ENCODE results near the gene ERGIC1.

Gene ERGIC1

DNA sequence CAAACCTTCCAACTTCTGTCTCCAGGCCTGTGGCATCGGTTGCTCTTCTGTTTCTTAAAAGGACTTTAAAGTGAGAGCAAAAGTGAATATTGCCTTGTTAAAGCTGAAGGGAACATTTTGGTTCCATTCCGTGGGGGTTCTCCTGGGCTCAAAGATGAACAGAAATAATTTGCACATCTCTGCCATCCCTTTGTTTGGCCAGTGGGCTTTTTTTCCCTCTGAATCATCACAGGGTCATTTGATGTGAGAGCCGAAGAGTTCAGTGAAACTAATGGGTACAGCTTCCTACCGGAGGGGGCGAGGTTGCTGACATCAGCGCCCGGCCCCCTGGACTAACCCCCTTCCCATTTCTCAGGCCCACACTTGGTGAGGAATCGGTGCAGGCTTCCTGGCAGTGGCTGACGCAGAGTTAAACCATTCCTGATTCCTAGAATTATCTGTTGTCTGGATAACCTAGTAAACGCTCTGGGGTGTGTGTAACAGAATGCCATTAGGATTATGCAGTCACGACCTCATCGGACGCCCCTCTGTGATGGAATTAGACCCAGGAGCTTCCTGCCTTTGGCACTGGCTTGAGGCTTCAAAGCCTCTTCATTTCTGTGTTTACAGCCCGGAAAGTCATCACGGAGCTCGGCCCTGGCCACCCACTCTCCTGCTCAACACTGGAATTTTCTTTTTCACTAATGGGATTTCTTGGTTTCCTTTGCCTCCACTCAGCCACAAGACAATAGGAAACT, 63.6 kb downstream of the ERGIC1 start:
- Mint-ChIP-seq H3K27me3 (no peaks in the 10 kb centered on the region), H3K4me3 (no peak overlapping the region), H3K4me1 (ENCODE audit: low read depth) (peaks cover 6% of the 10 kb centered on the region), H3K9me3 (no peaks in the 10 kb centered on the region), H3K36me3 (ENCODE audit: low read depth) (peaks cover 25% of the 10 kb centered on the region), H3K27ac (peak overlapping the region; percentile 63)

DNA sequence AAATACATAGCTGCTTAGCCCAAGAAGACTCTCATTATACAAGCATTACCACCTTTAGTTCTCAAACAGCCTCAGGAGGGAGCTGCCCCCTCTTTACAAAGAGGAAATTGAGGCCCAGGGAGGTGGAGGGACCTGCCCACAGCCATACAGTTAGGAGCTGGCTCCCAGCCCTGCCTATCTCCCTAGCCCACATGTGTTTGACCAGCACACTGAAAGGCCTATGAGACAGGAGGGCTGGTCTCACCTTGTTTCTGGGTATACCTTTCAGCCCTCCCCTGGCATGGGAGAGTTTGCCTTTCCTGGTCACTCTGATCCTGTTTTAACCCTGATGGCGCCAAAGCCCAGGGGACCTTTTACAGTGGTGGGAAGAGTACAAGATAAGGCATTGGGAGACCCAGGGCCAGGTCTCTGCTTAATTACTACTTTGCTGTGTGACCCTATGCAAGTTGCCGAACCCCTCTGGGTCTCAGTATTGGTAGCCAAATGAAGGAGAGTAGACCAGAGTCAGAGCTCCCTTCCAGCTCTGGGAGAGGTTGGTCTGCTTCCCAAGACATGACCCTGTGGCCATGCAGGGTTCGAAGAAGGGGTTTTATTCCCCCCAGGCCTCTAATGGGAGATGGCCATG, 64.3 kb downstream of the ERGIC1 start:
- H3K36me3 Mint-ChIP-seq (ENCODE audit: low read depth): peaks cover 25% of the 10 kb centered on the region
- H3K27me3 Mint-ChIP-seq: no peaks in the 10 kb centered on the region
- no peak overlapping the region for H3K27ac Mint-ChIP-seq
- H3K4me1 Mint-ChIP-seq (ENCODE audit: low read depth): peaks cover 6% of the 10 kb centered on the region
- no peaks in the 10 kb centered on the region for H3K9me3 Mint-ChIP-seq
- no peak overlapping the region for H3K4me3 Mint-ChIP-seq

DNA sequence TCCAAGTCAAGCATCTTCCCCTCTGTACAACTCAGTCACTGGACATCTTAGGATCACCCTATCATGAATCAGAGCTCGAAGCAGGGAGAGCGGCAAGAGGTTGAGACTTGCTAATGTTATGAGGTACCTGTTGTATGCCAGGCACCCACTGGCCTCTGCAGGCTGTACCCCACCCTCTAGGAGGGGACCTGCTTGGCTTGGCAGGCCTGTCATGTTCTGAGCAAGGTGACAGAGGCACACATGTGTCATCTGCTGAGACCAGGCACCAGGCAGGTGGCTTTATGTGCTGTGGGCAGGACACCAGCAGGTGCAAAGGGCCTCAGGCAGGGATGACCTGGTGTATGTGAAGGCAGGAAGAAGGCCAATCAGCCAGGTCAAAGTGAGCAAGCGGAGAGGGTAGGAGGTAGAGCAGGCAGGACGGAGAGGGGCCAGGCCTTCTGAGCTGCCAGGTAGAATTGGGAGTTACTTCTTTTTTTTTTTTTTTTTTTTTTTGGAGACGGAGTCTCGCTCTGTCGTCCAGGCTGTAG, 64.9 kb downstream of the ERGIC1 start:
- Mint-ChIP-seq H3K27ac (no peak overlapping the region), H3K27me3 (no peaks in the 10 kb centered on the region), H3K9me3 (no peaks in the 10 kb centered on the region), H3K4me1 (ENCODE audit: low read depth) (peaks cover 6% of the 10 kb centered on the region), H3K36me3 (ENCODE audit: low read depth) (peaks cover 25% of the 10 kb centered on the region), H3K4me3 (no peak overlapping the region)

DNA sequence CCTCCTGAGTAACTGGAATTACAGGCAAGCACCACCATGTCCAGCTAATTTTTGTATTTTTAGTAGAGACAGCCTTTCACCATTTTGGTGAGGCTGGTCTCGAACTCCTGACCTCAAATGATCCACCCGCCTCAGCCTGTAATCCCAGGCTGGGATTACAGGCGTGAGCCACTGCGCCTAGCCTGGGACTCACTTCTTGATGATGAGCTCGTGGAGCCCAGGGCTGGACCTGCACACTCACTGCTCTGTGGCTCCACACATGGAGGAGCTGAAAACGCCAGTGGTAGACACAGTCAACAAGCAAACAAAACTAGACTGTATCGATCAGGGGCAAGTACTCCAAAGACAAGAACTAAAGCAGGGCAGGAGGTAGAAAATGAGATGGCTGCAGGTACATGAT, 65.4 kb downstream of the ERGIC1 start:
- H3K4me3 Mint-ChIP-seq: no peak overlapping the region
- H3K27me3 Mint-ChIP-seq: no peaks in the 10 kb centered on the region
- H3K4me1 Mint-ChIP-seq (ENCODE audit: low read depth): peaks cover 6% of the 10 kb centered on the region
- H3K36me3 Mint-ChIP-seq (ENCODE audit: low read depth): peaks cover 25% of the 10 kb centered on the region
- H3K9me3 Mint-ChIP-seq: no peaks in the 10 kb centered on the region
- no peak overlapping the region for H3K27ac Mint-ChIP-seq

DNA sequence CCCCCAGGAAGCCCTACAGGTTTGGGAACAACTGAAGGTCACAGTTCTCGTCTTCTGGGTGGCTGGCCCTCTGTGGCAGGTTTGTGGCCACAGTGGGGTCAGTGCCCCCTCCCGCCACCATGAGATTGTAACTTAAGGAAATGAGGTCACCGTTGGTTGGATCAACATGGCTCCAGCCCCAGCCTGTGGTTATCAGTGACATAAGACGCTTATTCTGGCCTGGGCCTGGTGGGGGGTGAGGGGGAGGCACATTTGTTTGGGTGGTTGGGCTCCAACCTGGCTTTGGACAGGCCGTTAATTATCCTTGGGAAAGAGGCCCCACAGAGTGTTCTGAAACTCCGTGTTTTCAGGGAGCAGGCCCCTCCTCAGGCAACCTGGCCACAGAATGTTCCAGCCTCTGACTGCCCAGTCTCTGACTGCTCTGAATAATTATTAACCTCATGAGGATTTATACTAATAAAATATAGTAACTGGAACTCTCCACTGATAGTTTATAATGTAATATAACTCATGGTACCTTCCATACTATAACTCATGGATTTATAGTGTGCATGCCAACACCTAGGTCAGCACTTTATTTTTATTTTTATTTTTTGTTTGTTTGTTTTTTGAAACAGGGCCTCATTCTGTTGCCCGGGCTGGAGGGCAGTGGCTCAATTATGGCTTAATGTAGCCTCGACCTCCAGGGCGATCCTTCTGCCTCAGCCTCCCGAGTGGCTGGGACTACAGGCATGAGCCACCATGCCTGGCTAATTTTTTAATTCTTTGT, 67.1 kb downstream of the ERGIC1 start:
- no peaks in the 10 kb centered on the region for H3K9me3 Mint-ChIP-seq
- H3K4me3 Mint-ChIP-seq: no peak overlapping the region
- no peaks in the 10 kb centered on the region for H3K27me3 Mint-ChIP-seq
- peaks cover 8% of the 10 kb centered on the region for H3K4me1 Mint-ChIP-seq (ENCODE audit: low read depth)
- H3K36me3 Mint-ChIP-seq (ENCODE audit: low read depth): peaks cover 28% of the 10 kb centered on the region
- no peak overlapping the region for H3K27ac Mint-ChIP-seq

DNA sequence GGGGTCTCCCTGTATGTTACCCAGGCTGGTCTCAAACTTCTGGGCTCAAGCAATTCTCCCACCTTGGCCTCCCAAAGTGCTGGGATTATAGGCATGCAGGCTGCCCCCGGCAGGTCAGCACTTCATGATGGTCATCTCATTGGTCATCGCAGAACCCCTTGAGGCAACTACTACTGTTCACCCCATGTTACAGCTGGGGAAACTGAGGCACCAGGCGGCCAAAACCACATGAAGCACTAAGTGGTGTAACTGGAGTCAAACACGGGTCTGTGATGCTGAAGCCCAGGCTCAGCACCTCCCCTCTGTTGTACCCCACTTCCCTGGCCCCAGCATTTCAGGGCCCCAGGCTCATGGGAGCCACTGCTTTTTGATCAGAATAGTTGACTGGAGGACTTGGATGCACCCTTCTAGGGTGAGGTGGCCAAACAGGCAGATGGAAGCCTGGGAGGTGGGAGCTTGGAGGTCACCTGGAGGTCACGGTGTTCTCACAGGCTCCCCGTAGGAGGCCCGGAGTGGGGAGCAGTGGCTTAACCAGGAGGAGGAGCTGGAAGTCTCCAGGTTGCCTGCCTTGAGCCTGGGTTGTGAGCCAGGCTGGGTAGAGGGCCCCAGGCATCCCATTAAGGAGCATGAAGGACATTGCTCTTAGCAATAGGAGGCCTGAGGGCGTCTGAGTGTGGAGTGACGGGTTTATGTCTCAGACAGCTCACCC, 67.9 kb downstream of the ERGIC1 start:
- no peak overlapping the region for H3K27ac Mint-ChIP-seq
- H3K4me3 Mint-ChIP-seq: no peak overlapping the region

DNA sequence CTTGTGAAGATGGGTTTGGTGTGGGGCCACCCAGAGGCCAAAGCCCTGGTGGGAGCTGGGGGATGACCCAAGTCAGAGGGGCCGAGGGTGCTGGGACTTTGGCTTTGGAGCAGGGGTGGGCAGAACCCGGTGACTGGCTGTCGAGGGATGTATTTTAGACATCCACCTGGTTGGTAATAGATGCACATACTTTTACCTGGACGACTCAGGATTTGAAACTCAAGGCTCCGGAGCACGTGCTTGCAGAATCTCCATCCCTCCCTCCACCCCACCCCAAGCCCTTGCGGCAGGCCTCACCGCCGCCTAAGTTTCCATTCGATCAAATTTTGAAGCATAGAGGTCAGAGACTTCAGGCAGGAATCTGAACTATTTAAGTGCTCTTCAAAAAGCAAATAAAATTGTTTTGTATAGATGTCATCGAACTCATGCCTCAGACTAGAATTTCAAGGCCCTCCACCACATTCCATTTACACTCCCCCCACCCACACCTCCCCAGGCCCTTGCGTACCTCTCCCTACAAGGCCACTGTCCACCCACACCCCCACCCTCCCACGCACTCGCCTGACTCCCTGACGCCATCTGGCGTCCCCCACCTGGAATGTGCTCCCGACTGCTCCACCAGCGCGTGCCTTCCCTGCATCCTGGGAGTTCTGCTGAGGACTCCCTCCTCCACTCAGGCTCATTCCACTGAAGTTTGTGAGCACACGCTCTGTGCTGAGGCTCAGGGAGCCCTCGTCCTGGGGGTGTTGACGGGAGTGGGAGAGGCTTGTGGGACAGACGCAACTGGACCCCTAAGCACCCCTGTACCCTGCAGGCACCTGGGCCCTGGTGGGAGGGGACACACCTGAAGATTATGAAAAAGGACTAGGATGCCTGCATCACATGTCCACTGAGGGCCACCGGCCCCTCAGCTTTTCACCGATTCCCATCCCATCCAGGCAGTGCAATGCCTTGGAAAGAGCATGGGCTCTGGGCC, 68.7 kb downstream of the ERGIC1 start:
- Mint-ChIP-seq H3K27ac (no peak overlapping the region), H3K4me1 (ENCODE audit: low read depth) (peaks cover 8% of the 10 kb centered on the region), H3K4me3 (no peak overlapping the region), H3K36me3 (ENCODE audit: low read depth) (peaks cover 23% of the 10 kb centered on the region), H3K9me3 (no peaks in the 10 kb centered on the region), H3K27me3 (no peaks in the 10 kb centered on the region)

More for the DNA sequence above, 67.9 kb downstream of the ERGIC1 start:
- H3K9me3 Mint-ChIP-seq: no peaks in the 10 kb centered on the region
- peaks cover 11% of the 10 kb centered on the region for H3K4me1 Mint-ChIP-seq (ENCODE audit: low read depth)
- no peaks in the 10 kb centered on the region for H3K27me3 Mint-ChIP-seq
- H3K36me3 Mint-ChIP-seq (ENCODE audit: low read depth): peaks cover 25% of the 10 kb centered on the region

DNA sequence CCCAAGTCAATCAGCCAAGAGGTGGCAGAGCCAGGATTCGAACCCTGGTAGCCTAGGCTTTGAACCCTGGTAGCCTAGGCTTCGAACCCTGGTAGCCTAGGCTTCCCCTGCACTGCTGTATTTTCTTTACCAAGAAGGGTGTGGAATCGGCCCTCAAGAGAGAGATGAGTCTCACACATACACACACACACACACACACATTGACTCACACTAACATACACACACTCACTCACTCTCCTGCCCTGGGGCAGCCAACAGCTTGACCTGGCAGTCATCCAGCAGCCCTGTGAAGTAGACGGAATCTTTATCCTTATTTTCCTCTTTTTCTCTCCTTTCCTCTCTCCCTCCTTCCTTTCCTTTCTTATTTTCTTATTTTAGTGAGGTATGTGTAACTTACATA, 69.7 kb downstream of the ERGIC1 start:
- Mint-ChIP-seq H3K4me1 (ENCODE audit: low read depth) (peaks cover 8% of the 10 kb centered on the region), H3K36me3 (ENCODE audit: low read depth) (peaks cover 21% of the 10 kb centered on the region), H3K27ac (no peak overlapping the region), H3K9me3 (no peaks in the 10 kb centered on the region), H3K4me3 (no peak overlapping the region), H3K27me3 (no peaks in the 10 kb centered on the region)

DNA sequence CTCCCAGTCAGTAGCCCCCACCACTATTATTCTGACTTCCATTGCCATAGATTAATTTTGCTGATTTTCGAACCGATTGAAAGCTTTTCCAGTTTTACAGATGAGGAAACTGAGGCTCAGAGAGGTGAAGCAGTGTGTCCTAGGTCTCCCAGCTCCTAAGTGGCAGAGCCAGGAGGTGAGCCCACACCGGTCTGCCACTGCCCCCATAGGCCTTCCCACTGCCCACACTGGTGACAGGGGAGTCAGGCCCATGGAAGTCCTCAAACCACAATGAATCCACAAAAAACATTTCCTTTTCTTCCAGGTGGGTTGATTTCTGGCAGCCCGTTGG, 70.2 kb downstream of the ERGIC1 start:
- H3K27me3 Mint-ChIP-seq: no peaks in the 10 kb centered on the region
- no peak overlapping the region for H3K4me3 Mint-ChIP-seq
- H3K36me3 Mint-ChIP-seq (ENCODE audit: low read depth): peaks cover 18% of the 10 kb centered on the region
- peaks cover 8% of the 10 kb centered on the region for H3K4me1 Mint-ChIP-seq (ENCODE audit: low read depth)
- no peaks in the 10 kb centered on the region for H3K9me3 Mint-ChIP-seq
- H3K27ac Mint-ChIP-seq: no peak overlapping the region

DNA sequence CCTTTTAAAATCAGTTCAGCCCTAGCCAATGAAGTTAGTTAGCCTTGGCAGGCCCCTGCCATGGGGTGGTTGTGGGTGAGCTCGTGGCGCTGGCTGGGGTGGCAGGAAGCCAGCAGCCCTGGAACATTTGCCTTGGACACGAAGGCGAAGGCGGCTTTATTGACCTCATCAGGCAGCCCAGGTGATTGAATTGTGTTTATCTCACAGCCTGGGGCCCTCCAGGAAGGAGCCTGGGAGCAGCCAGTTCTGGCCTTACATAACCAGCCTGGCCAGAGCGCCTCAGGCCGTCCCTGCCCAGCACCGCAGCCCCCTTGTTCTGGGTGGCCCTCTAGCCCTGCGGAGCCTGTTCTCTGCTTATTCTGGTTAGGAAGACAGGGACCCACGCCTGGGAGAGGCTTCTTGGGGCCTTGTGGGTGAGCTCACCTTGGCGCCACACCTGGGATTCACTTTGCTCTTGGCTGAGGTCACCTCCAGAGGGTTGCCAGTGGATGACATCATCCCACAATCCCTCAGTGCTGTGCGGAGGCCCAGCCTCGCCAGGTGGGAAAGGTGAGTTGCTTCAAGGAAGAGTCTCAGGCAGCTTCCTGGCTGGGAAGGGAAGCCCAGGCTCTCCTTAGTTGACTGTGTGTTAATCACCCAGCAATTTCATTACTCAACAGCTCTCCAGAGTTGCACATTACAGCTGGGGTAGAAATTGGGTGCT, 70.7 kb downstream of the ERGIC1 start:
- no peaks in the 10 kb centered on the region for H3K9me3 Mint-ChIP-seq

DNA sequence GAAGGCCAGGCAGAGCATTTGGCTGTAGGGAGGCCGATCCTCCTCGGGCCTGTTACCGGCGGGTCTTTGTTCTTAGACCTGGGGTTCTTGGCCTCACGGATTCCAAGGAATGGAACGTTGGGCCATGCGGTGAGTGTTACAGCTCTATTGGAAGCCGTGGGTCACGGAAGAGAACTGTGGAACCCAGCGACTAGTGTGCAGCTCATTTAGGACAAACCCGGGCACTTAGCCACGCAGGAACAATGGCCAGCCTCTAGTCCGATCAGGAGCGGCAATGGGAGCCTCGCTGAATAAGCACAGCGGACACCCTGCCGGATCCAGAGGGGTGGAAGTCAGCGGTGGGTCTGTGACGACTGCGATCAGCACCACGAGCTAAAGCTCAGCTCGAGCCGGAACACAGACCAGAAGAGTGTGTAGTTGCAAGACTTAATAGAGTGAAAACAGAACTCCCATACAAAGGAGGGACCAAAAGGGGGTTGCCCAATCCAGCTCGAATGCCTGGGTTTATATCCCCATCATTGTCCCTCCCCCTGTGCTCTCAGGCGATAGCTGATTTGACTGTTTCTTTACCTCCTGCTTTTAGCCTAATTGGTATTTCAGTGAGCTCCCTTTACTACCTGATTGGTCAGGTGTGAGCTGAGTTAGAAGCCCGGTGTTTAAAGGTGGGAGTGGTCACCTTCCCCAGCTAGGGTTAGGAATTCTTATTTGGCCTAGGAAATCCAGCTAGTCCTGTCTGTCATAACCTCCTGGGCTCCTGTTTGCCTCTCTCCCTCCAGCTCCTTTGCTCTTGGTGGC, 71.5 kb downstream of the ERGIC1 start:
- Mint-ChIP-seq H3K4me3 (no peak overlapping the region), H3K27ac (no peak overlapping the region), H3K27me3 (no peaks in the 10 kb centered on the region), H3K9me3 (no peaks in the 10 kb centered on the region), H3K36me3 (ENCODE audit: low read depth) (peaks cover 15% of the 10 kb centered on the region), H3K4me1 (ENCODE audit: low read depth) (peaks cover 8% of the 10 kb centered on the region)

More for the DNA sequence above, 70.7 kb downstream of the ERGIC1 start:
- no peaks in the 10 kb centered on the region for H3K27me3 Mint-ChIP-seq
- no peak overlapping the region for H3K27ac Mint-ChIP-seq
- H3K36me3 Mint-ChIP-seq (ENCODE audit: low read depth): peaks cover 17% of the 10 kb centered on the region
- peaks cover 8% of the 10 kb centered on the region for H3K4me1 Mint-ChIP-seq (ENCODE audit: low read depth)
- H3K4me3 Mint-ChIP-seq: no peak overlapping the region

DNA sequence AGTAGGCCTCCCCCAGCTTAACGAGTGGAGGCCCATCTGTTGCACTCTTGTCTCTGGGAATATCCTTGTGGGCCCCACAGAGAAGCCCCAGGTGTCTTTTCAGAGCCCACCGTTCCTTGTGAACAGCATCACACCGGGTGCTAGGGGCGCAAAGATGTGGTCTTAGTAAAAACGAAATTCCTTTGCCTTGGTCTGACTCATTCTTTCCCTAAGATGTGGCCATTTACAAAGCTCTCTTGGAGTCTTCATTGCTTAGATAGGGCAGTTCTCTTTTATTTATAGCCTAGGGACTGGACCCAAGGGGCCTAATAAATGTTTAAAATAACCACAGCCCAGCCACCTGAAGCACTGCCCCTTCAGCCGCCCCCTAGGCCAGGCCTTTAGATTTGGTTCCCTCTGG, 72.4 kb downstream of the ERGIC1 start:
- H3K27me3 Mint-ChIP-seq: no peaks in the 10 kb centered on the region
- peaks cover 8% of the 10 kb centered on the region for H3K4me1 Mint-ChIP-seq (ENCODE audit: low read depth)
- no peak overlapping the region for H3K27ac Mint-ChIP-seq
- no peaks in the 10 kb centered on the region for H3K9me3 Mint-ChIP-seq
- H3K4me3 Mint-ChIP-seq: no peak overlapping the region
- peaks cover 12% of the 10 kb centered on the region for H3K36me3 Mint-ChIP-seq (ENCODE audit: low read depth)

DNA sequence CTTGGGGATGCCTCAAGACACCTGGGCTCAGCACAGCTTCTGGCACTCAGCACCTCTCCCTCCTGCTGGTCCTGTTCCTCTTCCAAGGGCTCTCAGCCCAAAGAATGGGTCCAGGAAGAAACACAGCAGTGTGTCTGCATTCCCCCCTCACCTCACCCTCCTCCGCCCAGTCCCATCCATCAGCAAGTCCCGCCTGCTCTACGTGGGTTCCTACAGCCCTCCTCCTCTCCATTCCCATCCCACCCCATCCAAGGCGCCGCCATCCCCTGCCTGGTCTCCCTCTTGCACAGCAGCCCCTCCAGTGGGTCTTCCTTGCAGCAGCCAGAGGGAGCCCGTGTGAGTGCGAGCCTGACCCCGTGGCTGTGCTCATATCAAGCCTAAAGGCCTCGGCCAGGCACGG, 72.8 kb downstream of the ERGIC1 start:
- Mint-ChIP-seq H3K4me3 (no peak overlapping the region), H3K36me3 (ENCODE audit: low read depth) (peaks cover 12% of the 10 kb centered on the region), H3K4me1 (ENCODE audit: low read depth) (peaks cover 8% of the 10 kb centered on the region), H3K27ac (no peak overlapping the region), H3K9me3 (no peaks in the 10 kb centered on the region), H3K27me3 (no peaks in the 10 kb centered on the region)
